Spleen (tissue), 7 donors: ENCODE measurements around the gene GMEB1.

Experiments used
- CTCF ChIP-seq, 11 experiments: fragments of 200-600 bp in 7 of 11; fragments of 450-650 bp in 4 of 11; sonication (generic) in 4 of 11; IDR thresholded peaks in 8 of 11; conservative IDR thresholded peaks in 3 of 11; 1 replicate in 7 of 11; 2 replicates in 4 of 11; pipeline versions ENCODE4 v1.4.0 to v1.8.0; 2016 to 2021; ENCODE audit warnings: antibody characterized with exemption in 11 of 11, inconsistent platforms in 4 of 11, mild to moderate bottlenecking in 1 of 11
- POLR2A ChIP-seq, 3 donors: fragments of 450-650 bp; IDR thresholded peaks; one replicate each; pipeline ENCODE4 v1.5.1; 2017; ENCODE audit warnings: antibody characterized with exemption in 3 of 3, mild to moderate bottlenecking in 1 of 3
- donor health status: DM: no; HTN: no; CAD: no; lungs with moderate emphysema.
- donor health status: DM: no; HTN: no; CAD: no.
- donor health status: DM: no; HTN: no; CAD: no.

GRCh38 chr1:28682840-28683239 lies 14.3 kb downstream of the GMEB1 start:
- TF ChIP-seq CTCF (IDR thresholded peaks at IDR 0.05 in 8 of 11, conservative IDR thresholded peaks at IDR 0.05 in 3 of 11): no peak
- no peak for TF ChIP-seq POLR2A (IDR thresholded peaks at IDR 0.05)
